GM21526 (cell line): ENCODE measurements around the gene ATPAF2.

Experiments
- ATAC-seq: cut with Tn5 transposase; IDR thresholded peaks from one replicate; pipeline ENCODE4 v1.9.1; 2021; ENCODE audit warnings: moderate library complexity; ENCODE audit not compliant: unreplicated experiment, low FRiP score

Gene ATPAF2

GRCh38 chr17:18040261-18040858 lies 1.4 kb upstream of the ATPAF2 start:
- ATAC-seq = no peak

- ATAC-seq = peak; percentile 15
These were observed 730 bp upstream of the ATPAF2 start for GRCh38 chr17:18039535-18040260.

- no peak for ATAC-seq
These were observed 668 bp downstream of the ATPAF2 start for GRCh38 chr17:18038149-18038850.

- ATAC-seq = no peak
These were observed 1.5 kb downstream of the ATPAF2 start for GRCh38 chr17:18037486-18037885.

- no peak for ATAC-seq
These were observed 3.3 kb downstream of the ATPAF2 start for GRCh38 chr17:18035704-18036103.

GRCh38 chr17:18033442-18034099 lies 5.4 kb downstream of the ATPAF2 start:
- ATAC-seq = no peak

- no peak for ATAC-seq
These were observed 7.0 kb downstream of the ATPAF2 start for GRCh38 chr17:18031955-18032354.

GRCh38 chr17:18028952-18029540 lies 9.9 kb downstream of the ATPAF2 start:
- ATAC-seq = no peak

GRCh38 chr17:18028114-18028951 lies 10.6 kb downstream of the ATPAF2 start:
- no peak for ATAC-seq

GRCh38 chr17:18027280-18027679 lies 11.7 kb downstream of the ATPAF2 start:
- no peak for ATAC-seq

- peak; percentile 16 for ATAC-seq
These were observed 12.8 kb downstream of the ATPAF2 start for GRCh38 chr17:18025945-18026776.

GRCh38 chr17:18025241-18025944 lies 13.6 kb downstream of the ATPAF2 start:
- ATAC-seq = peak; percentile 58

GRCh38 chr17:18021372-18021771 lies 17.6 kb downstream of the ATPAF2 start:
- no peak for ATAC-seq

GRCh38 chr17:18020971-18021370 lies 18.0 kb downstream of the ATPAF2 start:
- no peak for ATAC-seq

- no peak for ATAC-seq
These were observed 19.2 kb downstream of the ATPAF2 start for GRCh38 chr17:18019838-18020154.

GRCh38 chr17:18018411-18018921 lies 20.5 kb downstream of the ATPAF2 start:
- ATAC-seq = no peak

- ATAC-seq = no peak
These were observed 21.0 kb downstream of the ATPAF2 start for GRCh38 chr17:18017958-18018357.

GRCh38 chr17:18016426-18016825 lies 22.5 kb downstream of the ATPAF2 start:
- ATAC-seq = no peak
